GM23338 (cell line): ENCODE measurements around the gene SYNGR3. TPM values are rescaled to one million over a fixed set of nuclear protein-coding genes. Genes with fewer than 3 reads are reported as not detected.

ENCODE experiments used
- ATAC-seq: fragments of 200-7000 bp; cut with Tn5 transposase; 3 replicates; pipeline ENCODE4 v1.9.1; 2020
- DNase-seq: peaks from one replicate; pipeline ENCODE4 v3.0.0-alpha.2; 2015; ENCODE audit warnings: low spot score
- H2AFZ ChIP-seq: fragments of 200-600 bp; sonication (generic); 2 replicates; pipeline ENCODE4 v1.8.0; 2016; ENCODE audit warnings: antibody characterized with exemption, mild to moderate bottlenecking, moderate library complexity
- H3F3A ChIP-seq: fragments of 200-600 bp; sonication (generic); replicated peaks from 2 replicates; pipeline ENCODE4 v1.8.0; 2017; ENCODE audit warnings: antibody characterized with exemption, mixed run types, low read depth
- H3K27ac ChIP-seq: fragments of 200-600 bp; sonication (generic); 2 replicates; pipeline ENCODE4 v1.6.1; 2016; ENCODE audit warnings: low read depth
- H3K27me3 ChIP-seq: fragments of 200-600 bp; sonication (generic); 2 replicates; pipeline ENCODE4 v1.8.0; 2016; ENCODE audit warnings: mild to moderate bottlenecking, mixed run types, moderate library complexity; ENCODE audit not compliant: insufficient read depth
- H3K36me3 ChIP-seq: fragments of 200-600 bp; sonication (generic); 2 replicates; pipeline ENCODE4 v1.8.0; 2016; ENCODE audit warnings: mild to moderate bottlenecking; ENCODE audit not compliant: insufficient read depth
- H3K4me1 ChIP-seq: fragments of 200-600 bp; sonication (generic); 2 replicates; pipeline ENCODE4 v1.8.0; 2016; ENCODE audit warnings: mild to moderate bottlenecking, moderate library complexity; ENCODE audit not compliant: insufficient read depth
- H3K4me2 ChIP-seq: fragments of 200-600 bp; sonication (generic); 2 replicates; pipeline ENCODE4 v1.7.1; 2017; ENCODE audit warnings: mixed run types
- H3K4me3 ChIP-seq: fragments of 200-600 bp; sonication (generic); 2 replicates; pipeline ENCODE4 v1.6.1; 2016; ENCODE audit warnings: mixed run types
- H3K79me2 ChIP-seq: fragments of 200-600 bp; sonication (generic); replicated peaks from 2 replicates; pipeline ENCODE4 v1.8.0; 2017; ENCODE audit warnings: mild to moderate bottlenecking; ENCODE audit not compliant: insufficient read depth
- H3K9me2 ChIP-seq: fragments of 200-600 bp; sonication (generic); 2 replicates; pipeline ENCODE4 v1.8.0; 2017; ENCODE audit not compliant: insufficient read depth
- H4K20me1 ChIP-seq: fragments of 200-600 bp; sonication (generic); replicated peaks from 2 replicates; pipeline ENCODE4 v1.8.0; 2017; ENCODE audit warnings: mild to moderate bottlenecking; ENCODE audit not compliant: insufficient read depth
- H3K27ac Mint-ChIP-seq: 2 replicates; pipeline ENCODE4 v1.8.0; 2020; ENCODE audit warnings: inconsistent platforms, mild to moderate bottlenecking, moderate library complexity, mixed read lengths
- H3K27me3 Mint-ChIP-seq: 3 replicates; pipeline ENCODE4 v1.8.0; 2022; ENCODE audit warnings: low read depth, mild to moderate bottlenecking, moderate library complexity, mixed read lengths, inconsistent platforms; ENCODE audit not compliant: insufficient read depth, poor library complexity
- H3K36me3 Mint-ChIP-seq: 3 replicates; pipeline ENCODE4 v1.8.0; 2021; ENCODE audit warnings: low read depth, mild to moderate bottlenecking, inconsistent platforms, moderate library complexity, mixed read lengths
- H3K4me1 Mint-ChIP-seq: 3 replicates; pipeline ENCODE4 v1.8.0; 2020; ENCODE audit warnings: mild to moderate bottlenecking, inconsistent platforms, mixed read lengths
- H3K4me3 Mint-ChIP-seq: 3 replicates; pipeline ENCODE4 v1.8.0; 2021; ENCODE audit warnings: moderate library complexity, mild to moderate bottlenecking, inconsistent platforms, mixed read lengths
- H3K9me3 Mint-ChIP-seq: 3 replicates; pipeline ENCODE4 v1.8.0; 2020; ENCODE audit warnings: moderate library complexity, mild to moderate bottlenecking, inconsistent platforms, mixed read lengths
- CREB1 ChIP-seq: fragments of 250-450 bp; sonication (Bioruptor Pico); IDR thresholded peaks from 2 replicates; pipeline ENCODE4 v1.5.0; 2020; ENCODE audit warnings: low read depth, mild to moderate bottlenecking, moderate library complexity
- EZH2 ChIP-seq: fragments of 200-600 bp; sonication (generic); IDR thresholded peaks from one replicate; pipeline ENCODE4 v1.8.0; 2017; ENCODE audit warnings: antibody characterized with exemption, mild to moderate bottlenecking, low read depth; ENCODE audit not compliant: unreplicated experiment
- EZH2phosphoT487 ChIP-seq: fragments of 200-600 bp; sonication (generic); IDR thresholded peaks from one replicate; pipeline ENCODE4 v1.8.1; 2018; ENCODE audit warnings: antibody characterized with exemption; ENCODE audit not compliant: unreplicated experiment
- JUNB ChIP-seq: IDR thresholded peaks from one replicate; pipeline ENCODE4 v1.6.1; 2016; ENCODE audit warnings: antibody characterized with exemption; ENCODE audit not compliant: unreplicated experiment
- NANOG ChIP-seq: IDR thresholded peaks from 2 replicates; pipeline ENCODE4 v1.6.1; 2016; ENCODE audit warnings: antibody characterized with exemption, borderline replicate concordance
- POLR2AphosphoS5 ChIP-seq: IDR thresholded peaks from 2 replicates; pipeline ENCODE4 v1.6.1; 2016; ENCODE audit warnings: antibody characterized with exemption, low read depth
- STAT1 ChIP-seq: IDR thresholded peaks from one replicate; pipeline ENCODE4 v1.6.1; 2016; ENCODE audit warnings: antibody characterized with exemption; ENCODE audit not compliant: unreplicated experiment
- ZNF114 ChIP-seq: fragments of 250-450 bp; sonication (Bioruptor Pico); IDR thresholded peaks from 2 replicates; pipeline ENCODE4 v1.5.0; 2020; ENCODE audit warnings: mild to moderate bottlenecking, moderate library complexity
- ZNF331 ChIP-seq: fragments of 250-450 bp; sonication (Bioruptor Pico); IDR thresholded peaks from 2 replicates; pipeline ENCODE4 v1.5.0; 2020; ENCODE audit warnings: low read depth, mild to moderate bottlenecking, moderate library complexity
- polyA plus RNA-seq: library from polyadenylated mRNA; unstranded; fragments of >200 nt; fragmentation: Nextera tagmentation; extraction: Ambion mirVana; gene quantifications from 2 replicates; pipeline ENCODE4 v1.2.1, GENCODE V29; 2016
- total RNA-seq: library from RNA; depleted of rRNA; stranded (reverse); fragments of >200 nt; shearing (Covaris generic); gene quantifications from 2 replicates; pipeline ENCODE4 v1.2.3, GENCODE V29; 2014
- TF ChIP-seq, protein P1 (sequence below): IDR thresholded peaks from one replicate; pipeline ENCODE4 v1.6.1; 2018; ENCODE audit warnings: antibody characterized with exemption; ENCODE audit not compliant: unreplicated experiment
- TF ChIP-seq, protein P2 (sequence below), 2 experiments: fragments of 200-600 bp in 1 of 2; sonication (generic) in 1 of 2; conservative IDR thresholded peaks; 2 replicates each; pipeline versions ENCODE4 v1.5.1 to v1.6.1; 2016 to 2017; ENCODE audit warnings: antibody characterized with exemption in 2 of 2, low read depth in 2 of 2, mild to moderate bottlenecking in 2 of 2, moderate library complexity in 1 of 2
- TF ChIP-seq, protein P3 (sequence below): IDR thresholded peaks from 2 replicates; pipeline ENCODE4 v1.6.1; 2016; ENCODE audit warnings: antibody characterized with exemption

Gene SYNGR3
- total and polyA plus RNA-seq, 2 experiments from 2014 or later, result 45.4 to 77.7 TPM

DNA sequence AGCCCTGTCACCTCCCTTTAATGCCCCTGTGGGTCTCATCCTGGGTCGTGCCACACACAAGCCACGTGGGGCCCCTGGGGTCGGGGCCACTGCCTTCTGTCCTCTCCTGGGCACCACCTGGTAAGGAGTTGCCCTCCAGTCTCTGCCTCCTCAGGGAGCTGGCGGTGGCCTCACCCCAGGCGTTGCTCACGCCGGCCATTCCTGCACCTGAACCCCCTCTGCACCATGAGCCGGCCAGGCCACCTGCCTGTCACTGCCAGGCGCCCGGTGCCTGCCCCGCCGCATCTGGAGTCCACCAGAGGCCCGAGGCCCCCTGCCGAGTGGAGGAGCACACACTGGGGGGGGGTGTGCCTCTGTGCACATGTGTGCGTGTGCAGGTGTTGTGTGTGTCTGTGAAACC lies 47.3 kb downstream of the SYNGR3 start (continued):
- TF ChIP-seq, protein P1, sequence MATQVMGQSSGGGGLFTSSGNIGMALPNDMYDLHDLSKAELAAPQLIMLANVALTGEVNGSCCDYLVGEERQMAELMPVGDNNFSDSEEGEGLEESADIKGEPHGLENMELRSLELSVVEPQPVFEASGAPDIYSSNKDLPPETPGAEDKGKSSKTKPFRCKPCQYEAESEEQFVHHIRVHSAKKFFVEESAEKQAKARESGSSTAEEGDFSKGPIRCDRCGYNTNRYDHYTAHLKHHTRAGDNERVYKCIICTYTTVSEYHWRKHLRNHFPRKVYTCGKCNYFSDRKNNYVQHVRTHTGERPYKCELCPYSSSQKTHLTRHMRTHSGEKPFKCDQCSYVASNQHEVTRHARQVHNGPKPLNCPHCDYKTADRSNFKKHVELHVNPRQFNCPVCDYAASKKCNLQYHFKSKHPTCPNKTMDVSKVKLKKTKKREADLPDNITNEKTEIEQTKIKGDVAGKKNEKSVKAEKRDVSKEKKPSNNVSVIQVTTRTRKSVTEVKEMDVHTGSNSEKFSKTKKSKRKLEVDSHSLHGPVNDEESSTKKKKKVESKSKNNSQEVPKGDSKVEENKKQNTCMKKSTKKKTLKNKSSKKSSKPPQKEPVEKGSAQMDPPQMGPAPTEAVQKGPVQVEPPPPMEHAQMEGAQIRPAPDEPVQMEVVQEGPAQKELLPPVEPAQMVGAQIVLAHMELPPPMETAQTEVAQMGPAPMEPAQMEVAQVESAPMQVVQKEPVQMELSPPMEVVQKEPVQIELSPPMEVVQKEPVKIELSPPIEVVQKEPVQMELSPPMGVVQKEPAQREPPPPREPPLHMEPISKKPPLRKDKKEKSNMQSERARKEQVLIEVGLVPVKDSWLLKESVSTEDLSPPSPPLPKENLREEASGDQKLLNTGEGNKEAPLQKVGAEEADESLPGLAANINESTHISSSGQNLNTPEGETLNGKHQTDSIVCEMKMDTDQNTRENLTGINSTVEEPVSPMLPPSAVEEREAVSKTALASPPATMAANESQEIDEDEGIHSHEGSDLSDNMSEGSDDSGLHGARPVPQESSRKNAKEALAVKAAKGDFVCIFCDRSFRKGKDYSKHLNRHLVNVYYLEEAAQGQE, result no peak
- TF ChIP-seq, protein P2, sequence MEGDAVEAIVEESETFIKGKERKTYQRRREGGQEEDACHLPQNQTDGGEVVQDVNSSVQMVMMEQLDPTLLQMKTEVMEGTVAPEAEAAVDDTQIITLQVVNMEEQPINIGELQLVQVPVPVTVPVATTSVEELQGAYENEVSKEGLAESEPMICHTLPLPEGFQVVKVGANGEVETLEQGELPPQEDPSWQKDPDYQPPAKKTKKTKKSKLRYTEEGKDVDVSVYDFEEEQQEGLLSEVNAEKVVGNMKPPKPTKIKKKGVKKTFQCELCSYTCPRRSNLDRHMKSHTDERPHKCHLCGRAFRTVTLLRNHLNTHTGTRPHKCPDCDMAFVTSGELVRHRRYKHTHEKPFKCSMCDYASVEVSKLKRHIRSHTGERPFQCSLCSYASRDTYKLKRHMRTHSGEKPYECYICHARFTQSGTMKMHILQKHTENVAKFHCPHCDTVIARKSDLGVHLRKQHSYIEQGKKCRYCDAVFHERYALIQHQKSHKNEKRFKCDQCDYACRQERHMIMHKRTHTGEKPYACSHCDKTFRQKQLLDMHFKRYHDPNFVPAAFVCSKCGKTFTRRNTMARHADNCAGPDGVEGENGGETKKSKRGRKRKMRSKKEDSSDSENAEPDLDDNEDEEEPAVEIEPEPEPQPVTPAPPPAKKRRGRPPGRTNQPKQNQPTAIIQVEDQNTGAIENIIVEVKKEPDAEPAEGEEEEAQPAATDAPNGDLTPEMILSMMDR (conservative IDR thresholded peaks at IDR 0.05; ENCODE audit: low read depth in 2 of 2), result no peak
- no peak for TF ChIP-seq STAT1
- no peak for TF ChIP-seq NANOG
- no peak for TF ChIP-seq JUNB

DNA sequence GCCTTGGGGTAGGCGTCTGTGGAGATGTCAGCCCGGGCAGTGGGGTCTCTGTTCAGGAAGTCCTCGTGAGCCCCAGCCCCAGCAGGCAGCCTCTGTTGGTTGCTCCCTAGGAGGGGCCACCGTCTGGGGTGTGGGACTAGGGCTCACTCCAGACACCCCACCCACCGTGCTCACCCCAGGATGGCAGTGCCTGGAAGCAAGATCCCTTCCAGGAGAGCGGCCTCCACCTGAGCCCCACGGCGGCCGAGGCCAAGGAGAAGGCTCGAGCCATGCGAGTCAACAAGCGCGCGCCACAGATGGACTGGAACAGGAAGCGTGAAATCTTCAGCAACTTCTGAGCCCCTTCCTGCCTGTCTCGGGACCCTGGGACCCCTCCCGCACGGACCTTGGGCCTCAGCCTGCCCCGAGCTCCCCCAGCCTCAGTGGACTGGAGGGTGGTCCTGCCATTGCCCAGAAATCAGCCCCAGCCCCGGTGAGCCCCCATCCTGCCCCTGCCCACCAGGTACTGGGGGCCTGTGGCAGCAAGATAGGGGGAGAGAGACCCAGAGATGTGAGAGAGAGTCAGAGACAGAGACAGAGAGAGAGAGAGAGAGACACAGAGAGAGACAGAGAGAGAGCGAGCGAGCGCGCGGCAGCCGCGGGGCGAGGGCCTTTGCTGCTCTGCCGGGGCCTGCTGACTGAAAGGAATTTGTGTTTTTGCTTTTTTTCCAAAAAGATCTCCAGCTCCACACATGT lies 48.0 kb downstream of the SYNGR3 start:
- Histone ChIP-seq H4K20me1 (peaks cover 3% of the 10 kb centered on the region; the same call in 1 of the 2 replicates), H3K4me3 (no peak overlapping the region), H3K9me2 (no peaks in the 10 kb centered on the region), H3K4me2 (no peak overlapping the region), H3K27me3 (no peaks in the 10 kb centered on the region), H3F3A (no peaks in the 10 kb centered on the region), H3K4me1 (no peaks in the 10 kb centered on the region), H3K36me3 (no peaks in the 10 kb centered on the region), H3K79me2 (no peaks in the 10 kb centered on the region), H2AFZ (no peak overlapping the region), H3K27ac (no peak overlapping the region)
- ATAC-seq, result no peak
- H3K4me3 Mint-ChIP-seq, result no peak overlapping the region
- no peaks in the 10 kb centered on the region for H3K9me3 Mint-ChIP-seq
- H3K27ac Mint-ChIP-seq, result no peak overlapping the region
- peaks cover 8% of the 10 kb centered on the region for H3K4me1 Mint-ChIP-seq
- H3K27me3 Mint-ChIP-seq, result peaks cover 10% of the 10 kb centered on the region
- no peak for DNase-seq
- H3K36me3 Mint-ChIP-seq, result no peaks in the 10 kb centered on the region
- TF ChIP-seq EZH2phosphoT487, result no peak
- no peak for TF ChIP-seq CREB1 (CRISPR knock-in tag)
- no peak for TF ChIP-seq JUNB
- TF ChIP-seq ZNF114 (CRISPR knock-in tag), result no peak
- TF ChIP-seq, protein P1, result no peak
- TF ChIP-seq, protein P3, sequence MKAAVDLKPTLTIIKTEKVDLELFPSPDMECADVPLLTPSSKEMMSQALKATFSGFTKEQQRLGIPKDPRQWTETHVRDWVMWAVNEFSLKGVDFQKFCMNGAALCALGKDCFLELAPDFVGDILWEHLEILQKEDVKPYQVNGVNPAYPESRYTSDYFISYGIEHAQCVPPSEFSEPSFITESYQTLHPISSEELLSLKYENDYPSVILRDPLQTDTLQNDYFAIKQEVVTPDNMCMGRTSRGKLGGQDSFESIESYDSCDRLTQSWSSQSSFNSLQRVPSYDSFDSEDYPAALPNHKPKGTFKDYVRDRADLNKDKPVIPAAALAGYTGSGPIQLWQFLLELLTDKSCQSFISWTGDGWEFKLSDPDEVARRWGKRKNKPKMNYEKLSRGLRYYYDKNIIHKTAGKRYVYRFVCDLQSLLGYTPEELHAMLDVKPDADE, result no peak
- no peak for TF ChIP-seq NANOG
- TF ChIP-seq ZNF331 (CRISPR knock-in tag), result no peak
- no peak for TF ChIP-seq EZH2
- TF ChIP-seq POLR2AphosphoS5, result no peak
- TF ChIP-seq, protein P2 (conservative IDR thresholded peaks at IDR 0.05; ENCODE audit: low read depth in 2 of 2), result no peak
